ENCODE data around the gene RSRC1.

DNA sequence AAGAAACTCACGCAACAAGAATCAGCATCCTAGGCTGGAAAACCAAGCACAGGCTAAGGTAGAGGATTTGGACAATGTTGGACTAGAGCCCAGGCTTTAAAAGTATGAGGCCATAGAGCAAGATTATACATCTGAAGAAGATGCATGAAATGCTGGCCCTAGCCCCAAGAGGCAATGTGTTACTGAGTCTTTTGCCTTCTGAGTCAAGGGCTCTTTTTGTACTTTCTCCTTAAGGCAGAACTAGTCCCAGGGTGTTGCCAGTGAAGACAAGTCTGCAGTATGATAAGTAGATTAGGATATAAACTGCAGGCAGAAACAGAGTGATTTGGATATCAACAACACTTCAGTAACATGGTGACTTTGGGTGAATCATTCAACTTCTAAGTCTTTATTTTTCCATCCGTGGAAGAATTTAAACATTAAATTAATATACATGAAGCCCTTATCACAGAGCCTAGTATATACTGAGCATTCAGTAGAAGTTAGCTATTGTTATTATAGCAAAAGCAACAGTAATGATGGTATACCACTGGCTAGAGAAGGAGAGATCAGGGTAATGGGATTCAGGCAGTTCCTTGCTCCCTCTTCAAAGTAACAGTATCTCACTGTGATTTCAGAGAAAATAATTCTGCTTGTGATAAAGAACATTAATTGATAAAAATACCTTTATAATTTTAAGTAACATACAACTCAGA, 361.2 kb downstream of the RSRC1 start:
- TF ChIP-seq, protein P1, sequence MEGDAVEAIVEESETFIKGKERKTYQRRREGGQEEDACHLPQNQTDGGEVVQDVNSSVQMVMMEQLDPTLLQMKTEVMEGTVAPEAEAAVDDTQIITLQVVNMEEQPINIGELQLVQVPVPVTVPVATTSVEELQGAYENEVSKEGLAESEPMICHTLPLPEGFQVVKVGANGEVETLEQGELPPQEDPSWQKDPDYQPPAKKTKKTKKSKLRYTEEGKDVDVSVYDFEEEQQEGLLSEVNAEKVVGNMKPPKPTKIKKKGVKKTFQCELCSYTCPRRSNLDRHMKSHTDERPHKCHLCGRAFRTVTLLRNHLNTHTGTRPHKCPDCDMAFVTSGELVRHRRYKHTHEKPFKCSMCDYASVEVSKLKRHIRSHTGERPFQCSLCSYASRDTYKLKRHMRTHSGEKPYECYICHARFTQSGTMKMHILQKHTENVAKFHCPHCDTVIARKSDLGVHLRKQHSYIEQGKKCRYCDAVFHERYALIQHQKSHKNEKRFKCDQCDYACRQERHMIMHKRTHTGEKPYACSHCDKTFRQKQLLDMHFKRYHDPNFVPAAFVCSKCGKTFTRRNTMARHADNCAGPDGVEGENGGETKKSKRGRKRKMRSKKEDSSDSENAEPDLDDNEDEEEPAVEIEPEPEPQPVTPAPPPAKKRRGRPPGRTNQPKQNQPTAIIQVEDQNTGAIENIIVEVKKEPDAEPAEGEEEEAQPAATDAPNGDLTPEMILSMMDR (conservative IDR thresholded peaks at IDR 0.05; ENCODE audit: low read length), result no peak
- no peak for TF ChIP-seq EZH2phosphoT487 (IDR thresholded peaks at IDR 0.05; ENCODE audit: borderline replicate concordance, low read depth, low read length)
